Hippocampal formation (tissue), 2 donors: ENCODE measurements around the gene MS4A15.

Experiments used
- DNase-seq, 2 donors: peaks; one replicate each; lab custom pipeline; 2025; lab: John Stamatoyannopoulos, UW

Gene MS4A15

GRCh38 chr11:60777572-60777971, 20.9 kb downstream of the MS4A15 start:
- no peak for DNase-seq

- DNase-seq, result no peak
These were observed 23.4 kb downstream of the MS4A15 start for GRCh38 chr11:60780065-60780464.

- DNase-seq, result no peak
These were observed 24.1 kb downstream of the MS4A15 start for GRCh38 chr11:60780774-60781173.

GRCh38 chr11:60781286-60781980, 24.8 kb downstream of the MS4A15 start:
- DNase-seq, result no peak

GRCh38 chr11:60781981-60782316, 25.3 kb downstream of the MS4A15 start:
- no peak for DNase-seq

- no peak for DNase-seq
These were observed 25.9 kb downstream of the MS4A15 start for GRCh38 chr11:60782393-60783140.

GRCh38 chr11:60783141-60783484, 26.4 kb downstream of the MS4A15 start:
- no peak for DNase-seq

- DNase-seq, result no peak
These were observed 27.2 kb downstream of the MS4A15 start for GRCh38 chr11:60783911-60784310.

- no peak for DNase-seq
These were observed 28.5 kb downstream of the MS4A15 start, which contains the start of gene MS4A10 for GRCh38 chr11:60785136-60785535. Gene MS4A10 (plus strand): TSS chr11:60785333. CDS start chr11:60790336, 5,003 bp downstream.

GRCh38 chr11:60785806-60786361, 29.2 kb downstream of the MS4A15 start:
- no peak for DNase-seq

GRCh38 chr11:60786811-60787567, 30.3 kb downstream of the MS4A15 start:
- DNase-seq, result no peak

GRCh38 chr11:60788401-60789125, 31.9 kb downstream of the MS4A15 start:
- DNase-seq, result no peak

- DNase-seq, result no peak
These were observed 34.1 kb downstream of the MS4A15 start for GRCh38 chr11:60790726-60791125.

GRCh38 chr11:60791153-60791933, 34.7 kb downstream of the MS4A15 start:
- DNase-seq, result no peak

GRCh38 chr11:60792521-60792920, 35.9 kb downstream of the MS4A15 start:
- no peak for DNase-seq

GRCh38 chr11:60795291-60795690, 38.6 kb downstream of the MS4A15 start:
- DNase-seq, result no peak

GRCh38 chr11:60797846-60798630, 41.4 kb downstream of the MS4A15 start:
- no peak for DNase-seq

GRCh38 chr11:60798631-60799030, 42.0 kb downstream of the MS4A15 start:
- DNase-seq, result no peak

- no peak for DNase-seq
These were observed 44.5 kb downstream of the MS4A15 start for GRCh38 chr11:60801194-60801593.

- no peak for DNase-seq
These were observed 46.7 kb downstream of the MS4A15 start for GRCh38 chr11:60803273-60803936.
